Sigmoid colon (tissue), 7 donors: ENCODE data around the gene ETV6. TPM values are rescaled to one million over a fixed set of nuclear protein-coding genes. Genes with fewer than 3 reads are reported as not detected.

Experiments
- DNase-seq: peaks from one replicate; pipeline ENCODE4 v3.0.0-alpha.2; 2019
- H3K27ac ChIP-seq, 4 donors: fragments of 200-600 bp; sonication (generic); one replicate each; pipeline ENCODE4 v1.5.1; 2016 to 2019; ENCODE audit warnings: mild to moderate bottlenecking in 1 of 4
- H3K27me3 ChIP-seq, 3 donors: fragments of 200-600 bp; sonication (generic); one replicate each; pipeline ENCODE4 v1.5.1; 2019; ENCODE audit warnings: mild to moderate bottlenecking in 1 of 3
- H3K36me3 ChIP-seq, 4 donors: fragments of 200-600 bp; sonication (generic); one replicate each; pipeline ENCODE4 v1.5.1; 2016 to 2019
- H3K4me1 ChIP-seq, 4 donors: fragments of 200-600 bp; sonication (generic); one replicate each; pipeline ENCODE4 v1.5.1; 2017 to 2019
- H3K4me3 ChIP-seq, 4 donors: fragments of 200-600 bp; sonication (generic); one replicate each; pipeline ENCODE4 v1.5.1; 2017 to 2019; ENCODE audit warnings: mild to moderate bottlenecking in 2 of 4, moderate library complexity in 1 of 4
- H3K9me3 ChIP-seq, 4 donors: fragments of 200-600 bp in 3 of 4; sonication (generic) in 3 of 4; one replicate each; pipeline versions ENCODE4 v1.5.1 to v1.6.1; 2013 to 2019
- EP300 ChIP-seq, 4 donors: sonication (generic); formaldehyde crosslinking; IDR thresholded peaks; one replicate each; pipeline ENCODE4 v1.6.1; 2017; ENCODE audit warnings: antibody characterized with exemption in 4 of 4
- POLR2A ChIP-seq, 2 donors: fragments of 450-650 bp; IDR thresholded peaks; one replicate each; pipeline ENCODE4 v1.6.1; 2016; ENCODE audit warnings: antibody characterized with exemption in 2 of 2, mild to moderate bottlenecking in 2 of 2, moderate library complexity in 2 of 2
- POLR2AphosphoS5 ChIP-seq, 4 donors: sonication (generic); formaldehyde crosslinking; IDR thresholded peaks; one replicate each; pipeline ENCODE4 v1.6.1; 2017; ENCODE audit warnings: antibody characterized with exemption in 4 of 4
- WGBS, 2 donors: extraction: QIAGEN DNeasy Blood & Tissue Kit; methylation state at CpG; one replicate each; pipeline ENCODE4 v1.1.7; 2013; 5-methylcytosine and 5-hydroxymethylcytosine counted together
- intact Hi-C: fragments of 100-400 bp; cut with DNase I; formaldehyde crosslinking; loops from one replicate; pipeline ENCODE4 v1.15.1; 2023
- polyA plus RNA-seq, 3 donors: library from polyadenylated mRNA; stranded (reverse); fragments of 200-250 nt; gene quantifications; one replicate each; pipeline ENCODE4 v1.2.3, GENCODE V29; 2013
- total RNA-seq, 4 donors: library from RNA; depleted of rRNA; stranded (reverse); fragments of >200 nt; gene quantifications; one replicate each; pipeline ENCODE4 v1.1.0, GENCODE V29; 2016
- TF ChIP-seq, protein P1 (sequence below), 4 experiments: fragments of 450-650 bp in 3 of 4; fragments of 200-600 bp in 1 of 4; IDR thresholded peaks; one replicate each; pipeline ENCODE4 v1.5.1; 2016 to 2019; ENCODE audit warnings: antibody characterized with exemption in 4 of 4, mild to moderate bottlenecking in 3 of 4, moderate library complexity in 2 of 4
- donor health status: healthy with polysubstance abuse.
- donor health status: Bipolar disorder and iron deficiency.
- donor health status: healthy.

The ETV6 gene
- total and polyA plus RNA-seq, 7 donors: 8.4 to 35.2 (median 16.3) TPM

DNA sequence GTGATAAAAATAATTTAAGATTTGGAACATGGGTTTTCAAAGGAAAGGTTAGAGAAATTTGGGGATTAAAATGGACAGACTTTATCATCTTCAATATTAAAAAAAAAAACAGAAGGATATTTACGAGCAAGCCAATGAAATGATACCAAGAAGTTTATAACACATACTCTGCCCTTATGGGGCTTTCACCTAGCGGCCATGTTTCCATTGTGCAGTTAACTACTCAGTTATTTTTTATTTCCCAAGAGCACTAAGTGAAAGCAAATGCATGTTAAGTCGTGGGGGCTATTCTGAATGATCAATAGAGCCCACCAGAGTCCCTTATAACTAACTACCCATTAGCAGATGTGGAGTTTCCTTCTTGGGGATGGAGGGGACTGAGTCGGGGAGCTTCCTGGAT, 53.9 kb downstream of the ETV6 start:
- no peak for TF ChIP-seq POLR2A (IDR thresholded peaks at IDR 0.05)
- no peak for TF ChIP-seq EP300 (IDR thresholded peaks at IDR 0.05)
- TF ChIP-seq, protein P1, sequence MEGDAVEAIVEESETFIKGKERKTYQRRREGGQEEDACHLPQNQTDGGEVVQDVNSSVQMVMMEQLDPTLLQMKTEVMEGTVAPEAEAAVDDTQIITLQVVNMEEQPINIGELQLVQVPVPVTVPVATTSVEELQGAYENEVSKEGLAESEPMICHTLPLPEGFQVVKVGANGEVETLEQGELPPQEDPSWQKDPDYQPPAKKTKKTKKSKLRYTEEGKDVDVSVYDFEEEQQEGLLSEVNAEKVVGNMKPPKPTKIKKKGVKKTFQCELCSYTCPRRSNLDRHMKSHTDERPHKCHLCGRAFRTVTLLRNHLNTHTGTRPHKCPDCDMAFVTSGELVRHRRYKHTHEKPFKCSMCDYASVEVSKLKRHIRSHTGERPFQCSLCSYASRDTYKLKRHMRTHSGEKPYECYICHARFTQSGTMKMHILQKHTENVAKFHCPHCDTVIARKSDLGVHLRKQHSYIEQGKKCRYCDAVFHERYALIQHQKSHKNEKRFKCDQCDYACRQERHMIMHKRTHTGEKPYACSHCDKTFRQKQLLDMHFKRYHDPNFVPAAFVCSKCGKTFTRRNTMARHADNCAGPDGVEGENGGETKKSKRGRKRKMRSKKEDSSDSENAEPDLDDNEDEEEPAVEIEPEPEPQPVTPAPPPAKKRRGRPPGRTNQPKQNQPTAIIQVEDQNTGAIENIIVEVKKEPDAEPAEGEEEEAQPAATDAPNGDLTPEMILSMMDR (IDR thresholded peaks at IDR 0.05): no peak
- no peak for TF ChIP-seq POLR2AphosphoS5 (IDR thresholded peaks at IDR 0.05)
- H3K4me3 ChIP-seq: no peak overlapping the region
- H3K4me1 ChIP-seq: peaks cover 0 to 93% (median 66%) of the 10 kb centered on the region in 4 donors
- H3K27me3 ChIP-seq: no peaks in the 10 kb centered on the region
- WGBS, 2 donors: 94 to 95% methylated on average over 4 of the region's 4 CpGs
- intact Hi-C loops: no loop called here
- H3K27ac ChIP-seq: peak overlapping the region; percentile 47 to 90 (median 74)
- H3K9me3 ChIP-seq: no peaks in the 10 kb centered on the region
- H3K36me3 ChIP-seq: no peaks in the 10 kb centered on the region
- no peak for DNase-seq

DNA sequence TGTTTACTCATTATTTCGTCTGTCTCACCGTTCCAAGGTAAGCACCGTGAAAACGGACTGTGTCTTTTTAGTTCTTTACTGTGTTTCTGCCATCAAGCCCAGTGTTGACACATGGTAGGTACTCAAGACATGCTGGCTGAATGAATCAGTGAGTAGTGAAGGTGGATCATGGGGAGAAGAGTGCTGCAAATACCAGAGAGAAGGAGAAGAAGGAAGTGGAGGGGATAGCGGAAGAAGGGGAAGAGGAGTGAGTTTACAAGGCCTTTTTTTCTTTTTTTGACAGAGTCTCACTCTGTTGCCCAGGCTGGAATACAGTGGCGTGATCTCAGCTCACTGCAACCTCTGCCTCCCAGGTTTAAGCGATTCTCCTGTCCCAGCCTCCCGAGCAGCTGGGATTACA, 54.6 kb downstream of the ETV6 start:
- H3K4me1 ChIP-seq: peaks cover 0 to 94% (median 67%) of the 10 kb centered on the region in 4 donors
- H3K27ac ChIP-seq: peak overlapping the region; percentile 62 to 90 (median 82)

DNA sequence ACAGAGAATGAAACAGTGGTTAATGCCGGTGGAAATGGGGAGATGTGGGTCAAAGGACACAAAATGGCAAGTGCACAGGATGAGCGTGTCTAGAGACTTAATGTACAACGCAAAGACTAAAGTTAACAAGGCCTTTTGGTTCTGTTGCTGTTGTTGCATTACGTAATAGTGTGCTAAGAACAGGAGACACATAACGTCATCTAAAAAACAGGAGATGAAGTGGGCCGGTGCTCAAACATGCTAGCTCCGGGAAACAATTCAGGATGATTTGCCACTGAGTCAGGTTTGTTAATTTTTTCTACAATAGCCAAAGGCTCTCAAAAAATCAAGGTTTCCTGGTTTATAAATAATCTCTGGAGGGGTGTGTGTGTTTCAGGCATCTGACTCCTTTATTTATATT, 55.5 kb downstream of the ETV6 start:
- peak; percentile 82 for DNase-seq
- Histone ChIP-seq H3K27me3 (no peaks in the 10 kb centered on the region), H3K4me3 (no peak overlapping the region), H3K27ac (peak overlapping the region; percentile 62 to 90 (median 82)), H3K4me1 (peaks cover 0 to 95% (median 73%) of the 10 kb centered on the region in 4 donors), H3K9me3 (no peaks in the 10 kb centered on the region), H3K36me3 (no peaks in the 10 kb centered on the region)
- 75 to 76% methylated on average over 7 of the region's 7 CpGs for WGBS, 2 donors
- TF ChIP-seq EP300 (IDR thresholded peaks at IDR 0.05): peak; percentile 31 to 92 (median 82)
- TF ChIP-seq POLR2A (IDR thresholded peaks at IDR 0.05): no peak
- TF ChIP-seq POLR2AphosphoS5 (IDR thresholded peaks at IDR 0.05): peak; percentile 60 to 90 (median 72)
- TF ChIP-seq, protein P1 (IDR thresholded peaks at IDR 0.05): no peak
- intact Hi-C loops: loop anchor here (5.0 kb wide), 2 partner anchors 53 to 172 kb away; no protein-coding TSS in a partner anchor

More for the DNA sequence above, 54.6 kb downstream of the ETV6 start:
- no peak for TF ChIP-seq POLR2AphosphoS5 (IDR thresholded peaks at IDR 0.05)
- TF ChIP-seq, protein P1 (IDR thresholded peaks at IDR 0.05): no peak
- no peak for TF ChIP-seq EP300 (IDR thresholded peaks at IDR 0.05)
- TF ChIP-seq POLR2A (IDR thresholded peaks at IDR 0.05): no peak
- no peak overlapping the region for H3K4me3 ChIP-seq
- intact Hi-C loops: no loop called here
- DNase-seq: no peak
- H3K9me3 ChIP-seq: no peaks in the 10 kb centered on the region
- H3K27me3 ChIP-seq: no peaks in the 10 kb centered on the region
- no peaks in the 10 kb centered on the region for H3K36me3 ChIP-seq
- 91 to 97% methylated on average over 8 of the region's 8 CpGs for WGBS, 2 donors

DNA sequence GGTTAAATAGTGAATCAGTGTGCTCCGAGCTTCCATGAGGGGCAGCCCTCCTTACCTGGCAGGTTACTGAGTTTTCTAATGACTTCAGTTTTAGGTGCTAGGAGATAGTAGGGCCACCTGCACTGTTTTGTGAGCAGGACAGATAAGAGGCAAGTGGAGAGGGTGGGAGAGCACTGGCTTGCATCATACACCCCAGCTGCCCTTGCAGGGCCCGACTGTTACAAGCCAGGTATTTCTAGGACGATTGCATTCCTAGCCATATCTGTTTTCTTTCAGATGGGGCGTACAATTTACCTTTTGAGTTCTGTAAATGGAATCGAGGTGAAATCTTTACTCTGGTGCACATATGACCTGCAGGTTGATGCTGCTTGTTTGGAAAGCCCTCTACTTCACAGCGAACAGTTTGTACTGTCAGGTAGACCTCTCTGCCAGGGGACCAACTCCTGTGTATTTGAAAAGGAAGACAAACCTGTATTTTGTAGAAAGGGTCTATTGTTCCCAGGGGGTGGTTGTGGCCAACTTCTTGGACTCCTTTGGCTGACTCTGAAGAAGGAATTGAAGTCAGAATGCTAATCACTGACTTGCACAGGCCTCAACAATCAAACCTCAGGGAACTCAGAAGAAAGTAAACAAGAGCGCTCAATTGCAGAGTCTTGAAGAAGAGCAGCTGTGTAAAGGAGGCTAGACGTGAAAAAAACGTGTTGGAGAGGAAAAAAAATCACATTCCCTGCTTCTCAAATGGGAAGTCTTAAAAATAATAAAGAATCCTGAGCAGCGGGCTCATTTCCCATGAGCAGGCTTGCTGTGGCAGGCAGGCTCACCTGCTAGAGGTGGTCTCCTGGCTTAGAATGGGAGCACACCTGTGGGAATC, 57.3 kb downstream of the ETV6 start:
- TF ChIP-seq EP300 (IDR thresholded peaks at IDR 0.05) (no peak), POLR2A (IDR thresholded peaks at IDR 0.05) (no peak), POLR2AphosphoS5 (IDR thresholded peaks at IDR 0.05) (peak in 1 of 4 donors; percentile 35)
- TF ChIP-seq, protein P1 (IDR thresholded peaks at IDR 0.05): no peak
- Histone ChIP-seq H3K9me3 (no peaks in the 10 kb centered on the region), H3K4me1 (peaks cover 0 to 95% (median 74%) of the 10 kb centered on the region in 4 donors), H3K27me3 (no peaks in the 10 kb centered on the region), H3K36me3 (no peaks in the 10 kb centered on the region), H3K4me3 (peak overlapping the region in 1 of 4 donors; percentile 2), H3K27ac (peak overlapping the region; percentile 62 to 90 (median 82))
- 18 to 59% methylated on average over 10 of the region's 10 CpGs for WGBS, 2 donors
- DNase-seq: no peak
- intact Hi-C loops: loop anchor here (5.0 kb wide), 2 partner anchors 54 to 171 kb away; no protein-coding TSS in a partner anchor
